ENCODE data around the gene BAIAP2L1.

Gene BAIAP2L1

GRCh38 chr7:98293746-98294145 lies 107.1 kb downstream of the BAIAP2L1 start:
- DNase-seq (ENCODE audit: low read depth, low spot score): no peak

- no peak for DNase-seq (ENCODE audit: low read depth, low spot score)
Observed at GRCh38 chr7:98293265-98293664, 107.6 kb downstream of the BAIAP2L1 start.

- DNase-seq (ENCODE audit: low read depth, low spot score): no peak
Observed at GRCh38 chr7:98291717-98292116, 109.2 kb downstream of the BAIAP2L1 start.

- DNase-seq (ENCODE audit: low read depth, low spot score): no peak
Observed at GRCh38 chr7:98289333-98289875, 111.5 kb downstream of the BAIAP2L1 start.

GRCh38 chr7:98288064-98288823 lies 112.6 kb downstream of the BAIAP2L1 start:
- DNase-seq (ENCODE audit: low read depth, low spot score): no peak

- no peak for DNase-seq (ENCODE audit: low read depth, low spot score)
Observed at GRCh38 chr7:98287486-98287959, 113.4 kb downstream of the BAIAP2L1 start.

GRCh38 chr7:98286701-98287485 lies 114.0 kb downstream of the BAIAP2L1 start:
- no peak for DNase-seq (ENCODE audit: low read depth, low spot score)

GRCh38 chr7:98286093-98286539 lies 114.8 kb downstream of the BAIAP2L1 start:
- DNase-seq (ENCODE audit: low read depth, low spot score): peak; percentile 58

GRCh38 chr7:98285157-98286092 lies 115.5 kb downstream of the BAIAP2L1 start:
- DNase-seq (ENCODE audit: low read depth, low spot score): no peak

- peak; percentile 73 for DNase-seq (ENCODE audit: low read depth, low spot score)
Observed at GRCh38 chr7:98284335-98285036, 116.4 kb downstream of the BAIAP2L1 start.

GRCh38 chr7:98283887-98284222 lies 117.0 kb downstream of the BAIAP2L1 start:
- no peak for DNase-seq (ENCODE audit: low read depth, low spot score)

GRCh38 chr7:98283127-98283886 lies 117.6 kb downstream of the BAIAP2L1 start:
- peak; percentile 36 for DNase-seq (ENCODE audit: low read depth, low spot score)

- peak; percentile 38 for DNase-seq (ENCODE audit: low read depth, low spot score)
Observed at GRCh38 chr7:98282703-98283102, 118.2 kb downstream of the BAIAP2L1 start.

GRCh38 chr7:98281757-98282606 lies 118.9 kb downstream of the BAIAP2L1 start:
- DNase-seq (ENCODE audit: low read depth, low spot score): peak; percentile 43

- peak; percentile 95 for DNase-seq (ENCODE audit: low read depth, low spot score)
Observed at GRCh38 chr7:98280791-98281756, 119.8 kb downstream of the BAIAP2L1 start, which contains the start of gene BRI3. Gene BRI3, plus strand, starts transcription at chr7:98281686. Its CDS starts 110 bp downstream, at chr7:98281796.

GRCh38 chr7:98280296-98280695 lies 120.6 kb downstream of the BAIAP2L1 start:
- no peak for DNase-seq (ENCODE audit: low read depth, low spot score)

- DNase-seq (ENCODE audit: low read depth, low spot score): no peak
Observed at GRCh38 chr7:98278936-98279335, 122.0 kb downstream of the BAIAP2L1 start.

GRCh38 chr7:98278408-98278807 lies 122.5 kb downstream of the BAIAP2L1 start:
- no peak for DNase-seq (ENCODE audit: low read depth, low spot score)

All from astrocyte of the hippocampus (primary cell).